SH-SY5Y (cell line): ENCODE data around the gene ALOX12B.

Experiments used
- GATA2 ChIP-seq: IDR thresholded peaks from 2 replicates; pipeline ENCODE4 v1.6.1; 2011; ENCODE audit warnings: mild to moderate bottlenecking, low read depth, low read length
- GATA3 ChIP-seq: IDR thresholded peaks from 2 replicates; pipeline ENCODE4 v1.6.1; 2011; ENCODE audit warnings: low read depth, mild to moderate bottlenecking, low read length, moderate library complexity

GRCh38 chr17:8062807-8063483 is 24.6 kb downstream of the ALOX12B start:
- TF ChIP-seq GATA3 (no peak), GATA2 (no peak)
